Adipocyte (in vitro differentiated cells): ENCODE measurements around the gene DPYSL3.

ENCODE experiments used
- DNase-seq: peaks from one replicate; pipeline ENCODE4 v3.0.0-alpha.2; 2015; ENCODE audit warnings: low read depth
- H3K27me3 ChIP-seq: replicated peaks from 2 replicates; pipeline ENCODE4 v1.7.0; 2013; ENCODE audit warnings: mild to moderate bottlenecking, low read length, moderate library complexity; ENCODE audit not compliant: control insufficient read depth, insufficient read depth
- H3K36me3 ChIP-seq: 2 replicates; pipeline ENCODE4 v1.7.0; 2013; ENCODE audit warnings: low read length, mild to moderate bottlenecking, moderate library complexity; ENCODE audit not compliant: control insufficient read depth, insufficient read depth, severe bottlenecking
- H3K4me1 ChIP-seq: 2 replicates; pipeline ENCODE4 v1.7.0; 2013; ENCODE audit warnings: mild to moderate bottlenecking, low read length, moderate library complexity; ENCODE audit not compliant: control insufficient read depth, insufficient read depth
- H3K4me3 ChIP-seq: 2 replicates; pipeline ENCODE4 v1.7.0; 2013; ENCODE audit warnings: mild to moderate bottlenecking, low read length, moderate library complexity
- H3K9ac ChIP-seq: 2 replicates; pipeline ENCODE4 v1.7.0; 2013; ENCODE audit warnings: mild to moderate bottlenecking, low read length, moderate library complexity
- H3K9me3 ChIP-seq: 2 replicates; pipeline ENCODE4 v1.7.0; 2013; ENCODE audit warnings: mild to moderate bottlenecking, low read length, moderate library complexity; ENCODE audit not compliant: control insufficient read depth

The DPYSL3 gene

DNA sequence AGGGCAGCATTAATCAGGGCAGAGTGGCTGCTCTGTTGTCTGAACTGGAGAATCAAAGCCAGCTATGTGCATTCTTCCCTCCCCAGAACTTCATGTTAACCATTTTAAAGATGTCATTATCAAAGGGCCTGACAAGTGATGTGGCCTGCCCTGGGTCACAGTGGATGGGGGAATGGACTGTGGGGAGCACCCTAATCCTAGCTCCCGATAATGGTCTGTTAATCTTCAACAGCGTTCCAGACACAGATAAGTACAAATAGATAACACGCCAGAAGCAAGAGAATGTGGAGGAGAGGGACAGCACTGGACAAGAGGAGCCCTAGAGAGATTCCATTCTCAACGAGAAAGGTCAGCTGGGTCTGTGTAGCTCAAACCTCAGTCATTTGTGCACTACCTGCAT lies 77.5 kb downstream of the DPYSL3 start:
- no peaks in the 10 kb centered on the region for H3K27me3 ChIP-seq
- no peak for DNase-seq
- no peaks in the 10 kb centered on the region for H3K36me3 ChIP-seq
- H3K9me3 ChIP-seq, result no peaks in the 10 kb centered on the region
- peaks cover 12% of the 10 kb centered on the region for H3K4me1 ChIP-seq
- H3K4me3 ChIP-seq, result no peak overlapping the region
- no peak overlapping the region for H3K9ac ChIP-seq

DNA sequence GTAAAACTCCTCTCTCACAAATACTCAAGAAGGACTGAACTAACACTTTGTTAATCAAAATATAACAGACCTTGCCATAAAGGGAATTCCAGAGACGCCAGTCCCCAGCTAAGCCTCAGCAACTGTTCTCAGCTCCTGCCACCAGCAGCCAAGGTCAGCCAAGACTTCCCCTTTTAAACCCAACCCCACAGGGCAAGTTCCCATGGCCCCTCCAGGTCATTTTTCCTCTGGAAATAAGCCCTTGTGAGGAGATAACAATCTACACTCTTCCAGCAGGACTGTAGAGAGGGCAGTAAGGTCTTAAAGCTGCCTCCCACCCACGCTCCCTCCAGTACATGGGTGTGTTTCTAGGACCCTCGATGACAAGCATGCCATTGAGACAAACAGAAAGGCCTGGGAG lies 78.3 kb downstream of the DPYSL3 start:
- no peak overlapping the region for H3K4me3 ChIP-seq
- H3K9ac ChIP-seq, result no peak overlapping the region
- DNase-seq, result no peak
- no peaks in the 10 kb centered on the region for H3K27me3 ChIP-seq
- H3K36me3 ChIP-seq, result no peaks in the 10 kb centered on the region
- H3K4me1 ChIP-seq, result peaks cover 19% of the 10 kb centered on the region
- H3K9me3 ChIP-seq, result no peaks in the 10 kb centered on the region

DNA sequence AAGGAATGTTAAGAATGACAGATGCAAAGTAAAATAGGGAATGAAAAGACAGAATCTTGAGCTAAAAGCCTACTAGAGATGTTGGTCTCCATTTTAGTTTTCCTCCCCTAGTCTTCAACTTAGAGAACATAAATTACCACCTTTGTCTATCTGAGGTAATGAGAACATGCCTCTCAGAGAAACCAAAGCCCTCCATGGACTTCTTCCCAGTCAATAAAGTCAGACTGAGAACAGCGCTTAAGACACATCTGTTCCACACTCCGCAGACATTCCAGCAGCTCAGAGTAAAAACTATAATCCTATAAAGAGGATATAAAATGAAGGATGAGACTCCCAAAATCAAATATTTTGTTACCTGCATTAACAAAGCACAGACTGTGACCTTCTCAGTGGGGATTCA lies 79.2 kb downstream of the DPYSL3 start:
- Histone ChIP-seq H3K9ac (no peak overlapping the region), H3K9me3 (no peaks in the 10 kb centered on the region), H3K27me3 (no peaks in the 10 kb centered on the region), H3K4me3 (no peak overlapping the region), H3K4me1 (peaks cover 24% of the 10 kb centered on the region), H3K36me3 (no peaks in the 10 kb centered on the region)
- no peak for DNase-seq

DNA sequence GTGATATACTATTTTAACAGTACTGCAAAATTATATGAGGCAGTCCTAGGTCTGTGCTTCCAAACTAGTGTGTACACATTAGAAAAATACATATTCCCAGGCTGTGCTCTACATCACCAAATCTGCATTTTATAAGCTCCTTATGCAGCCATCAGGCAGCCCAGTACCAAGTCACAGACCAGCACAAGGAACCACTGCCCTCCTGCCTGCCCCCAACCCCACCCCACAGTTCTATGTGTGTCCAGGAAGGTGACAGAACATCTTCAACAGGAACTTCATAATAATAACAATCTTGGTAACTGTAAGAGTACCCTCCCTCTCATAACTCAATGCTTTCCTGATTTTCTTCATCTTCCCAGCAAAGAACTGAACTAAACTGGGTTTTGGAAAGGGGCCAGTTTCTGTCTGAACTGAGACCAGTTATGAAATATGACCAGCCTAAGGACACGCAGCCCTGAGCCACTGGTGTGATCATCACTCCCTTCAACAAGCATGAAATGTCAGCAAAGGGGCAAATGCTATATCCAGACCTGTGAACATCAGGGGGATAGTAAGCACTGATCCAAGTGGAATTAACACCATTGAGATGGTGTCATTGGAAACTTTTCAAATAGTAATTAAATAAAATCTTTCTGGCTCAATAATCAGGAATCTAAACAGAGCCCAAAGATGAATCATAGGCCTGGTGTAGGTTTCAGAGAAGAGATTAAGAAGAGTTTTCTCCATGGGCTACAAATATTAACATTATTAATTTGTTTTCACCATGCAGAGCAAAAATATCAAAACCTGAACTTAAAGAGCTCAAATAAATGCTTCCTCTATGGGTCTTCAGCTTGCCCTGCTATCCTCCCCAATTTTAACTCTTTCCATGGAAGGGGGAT lies 82.1 kb downstream of the DPYSL3 start:
- no peaks in the 10 kb centered on the region for H3K27me3 ChIP-seq
- no peak overlapping the region for H3K4me3 ChIP-seq
- H3K9ac ChIP-seq, result no peak overlapping the region
- DNase-seq, result peak; percentile 58
- H3K4me1 ChIP-seq, result peaks cover 24% of the 10 kb centered on the region
- no peaks in the 10 kb centered on the region for H3K36me3 ChIP-seq
- H3K9me3 ChIP-seq, result no peaks in the 10 kb centered on the region

DNA sequence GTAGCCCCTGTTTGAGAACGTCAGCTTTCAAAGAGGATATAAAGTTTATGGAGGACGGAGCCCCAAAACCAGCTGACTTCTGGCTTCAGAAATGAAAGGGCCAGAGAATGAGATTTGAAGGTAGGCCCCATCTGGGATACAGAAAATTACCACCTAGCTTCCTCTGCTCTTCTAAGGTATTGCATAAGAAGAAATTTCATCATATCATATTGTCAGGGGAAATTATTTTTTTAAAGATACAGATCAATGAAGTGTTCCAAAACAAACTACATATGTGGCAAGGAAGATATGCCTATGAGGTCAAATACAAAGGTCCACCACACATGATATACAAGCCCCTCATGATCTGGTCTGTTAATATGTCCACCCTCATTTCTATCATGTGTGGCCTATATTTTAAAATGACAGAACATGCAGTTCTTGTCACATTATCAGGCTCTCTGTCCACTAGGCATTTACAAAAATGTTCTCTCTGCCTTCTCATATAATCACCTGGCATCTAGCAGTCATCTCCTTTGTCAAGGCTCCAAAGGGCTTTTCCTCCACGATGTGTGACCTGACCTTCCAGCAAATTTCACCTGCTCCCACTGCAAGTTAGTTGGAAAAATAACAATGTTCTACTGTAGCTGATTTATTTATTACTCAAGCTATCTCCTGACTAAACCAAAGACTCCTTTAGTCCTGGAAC lies 83.1 kb downstream of the DPYSL3 start:
- Histone ChIP-seq H3K4me3 (no peak overlapping the region), H3K9me3 (no peaks in the 10 kb centered on the region), H3K9ac (no peak overlapping the region), H3K4me1 (peaks cover 24% of the 10 kb centered on the region), H3K36me3 (no peaks in the 10 kb centered on the region), H3K27me3 (no peaks in the 10 kb centered on the region)
- peak; percentile 62 for DNase-seq

DNA sequence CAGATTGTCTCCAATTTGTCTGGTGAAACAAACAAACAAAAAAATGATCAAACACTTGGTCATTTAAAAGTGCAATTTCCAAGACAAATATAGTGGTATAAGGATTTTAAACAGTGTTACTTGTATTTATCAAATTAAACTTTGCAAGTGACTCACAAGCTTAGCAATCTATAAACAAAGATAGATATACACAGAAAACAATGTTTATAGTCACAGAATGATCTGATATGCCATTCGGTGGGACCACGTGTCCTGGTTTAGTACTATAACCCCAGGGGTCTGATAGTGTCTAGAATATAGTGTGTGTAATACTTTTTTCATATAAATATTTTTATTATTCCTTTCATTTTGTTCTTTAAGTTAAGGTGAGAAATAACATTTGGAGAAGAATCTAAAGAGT lies 91.3 kb downstream of the DPYSL3 start:
- Histone ChIP-seq H3K9ac (no peak overlapping the region), H3K36me3 (no peaks in the 10 kb centered on the region), H3K4me3 (no peak overlapping the region)

DNA sequence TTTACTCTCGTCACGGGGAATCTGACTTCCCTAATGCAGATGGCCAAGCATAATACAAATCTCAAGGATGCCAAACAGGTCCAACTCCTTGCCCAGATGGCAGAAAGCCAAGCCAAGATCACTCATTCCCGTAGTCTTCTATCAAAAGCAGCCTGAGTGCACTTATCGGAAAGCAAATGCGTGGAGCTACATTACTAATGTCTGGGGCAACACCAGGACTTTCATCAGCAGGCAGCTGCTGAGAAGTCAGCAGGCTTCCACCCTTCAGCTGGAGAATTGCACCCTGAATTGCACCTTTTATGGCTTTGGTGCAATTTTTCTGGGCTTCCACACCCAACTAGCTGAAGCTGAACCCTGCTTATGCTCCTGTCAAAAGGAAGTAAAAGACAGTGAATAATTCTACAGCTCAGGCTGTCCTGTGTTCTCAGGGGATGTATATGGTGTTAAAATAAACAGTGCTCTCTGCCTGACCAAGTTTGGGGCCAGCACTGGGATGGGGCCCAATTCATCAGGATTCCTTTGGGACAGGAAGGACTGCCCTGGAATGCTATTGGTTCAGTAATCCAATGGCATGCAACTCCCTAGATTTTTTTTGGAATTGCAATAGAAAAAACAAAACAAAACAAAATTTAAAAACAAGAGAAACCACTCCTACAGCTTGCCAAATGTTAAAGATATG lies 92.6 kb downstream of the DPYSL3 start:
- Histone ChIP-seq H3K27me3 (no peaks in the 10 kb centered on the region), H3K9ac (peak overlapping the region; percentile 46), H3K4me1 (peaks cover 44% of the 10 kb centered on the region), H3K9me3 (no peaks in the 10 kb centered on the region), H3K4me3 (peak overlapping the region; percentile 66), H3K36me3 (no peaks in the 10 kb centered on the region)
- peak; percentile 34 for DNase-seq

More for the DNA sequence above, 91.3 kb downstream of the DPYSL3 start:
- H3K4me1 ChIP-seq, result peaks cover 36% of the 10 kb centered on the region
- H3K9me3 ChIP-seq, result no peaks in the 10 kb centered on the region
- DNase-seq, result no peak
- H3K27me3 ChIP-seq, result no peaks in the 10 kb centered on the region

DNA sequence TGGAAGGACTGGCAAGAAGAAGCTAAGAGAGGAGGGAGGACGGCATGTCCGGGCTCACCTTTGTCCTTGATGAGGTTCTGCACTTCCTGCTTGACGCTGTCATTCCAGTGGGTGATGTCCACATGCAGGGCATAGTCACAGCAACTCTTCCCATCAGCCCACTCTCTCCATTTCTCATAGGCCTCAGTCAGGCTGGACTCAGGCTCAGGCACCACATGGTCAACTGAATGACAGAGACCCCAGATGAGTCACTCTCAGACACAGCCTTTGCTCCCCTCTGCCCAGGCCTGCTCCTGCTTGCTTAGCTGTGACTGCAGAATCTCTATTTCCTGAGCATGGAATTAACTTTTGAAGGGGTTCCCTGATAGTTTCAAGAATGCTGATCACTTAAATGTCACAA lies 94.2 kb downstream of the DPYSL3 start:
- H3K4me1 ChIP-seq, result peaks cover 60% of the 10 kb centered on the region
- no peaks in the 10 kb centered on the region for H3K9me3 ChIP-seq
- H3K9ac ChIP-seq, result no peak overlapping the region
- DNase-seq, result no peak
- H3K36me3 ChIP-seq, result no peaks in the 10 kb centered on the region
- H3K27me3 ChIP-seq, result no peaks in the 10 kb centered on the region
- no peak overlapping the region for H3K4me3 ChIP-seq

DNA sequence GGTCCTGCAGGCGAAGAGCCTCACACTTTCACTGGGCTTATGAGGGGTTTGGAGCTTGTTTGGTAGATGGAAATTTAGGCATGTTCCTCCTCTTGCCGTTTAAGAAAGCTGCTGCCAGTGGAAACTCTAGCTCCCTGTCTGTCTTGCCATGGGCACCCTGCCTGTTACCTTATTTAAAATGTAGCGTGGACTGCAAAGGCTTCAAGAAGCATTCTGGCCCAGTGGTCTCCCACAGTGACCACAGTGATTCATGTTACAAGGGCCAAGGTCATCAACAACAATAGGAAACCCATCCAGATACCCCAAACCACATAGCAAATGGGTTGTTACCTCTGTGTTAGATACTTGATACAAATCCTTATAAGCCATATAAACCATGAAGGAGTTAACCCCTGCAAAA lies 96.6 kb downstream of the DPYSL3 start:
- Histone ChIP-seq H3K4me1 (peaks cover 62% of the 10 kb centered on the region), H3K9me3 (no peaks in the 10 kb centered on the region), H3K9ac (no peak overlapping the region), H3K36me3 (no peaks in the 10 kb centered on the region), H3K4me3 (no peak overlapping the region), H3K27me3 (no peaks in the 10 kb centered on the region)
- no peak for DNase-seq

DNA sequence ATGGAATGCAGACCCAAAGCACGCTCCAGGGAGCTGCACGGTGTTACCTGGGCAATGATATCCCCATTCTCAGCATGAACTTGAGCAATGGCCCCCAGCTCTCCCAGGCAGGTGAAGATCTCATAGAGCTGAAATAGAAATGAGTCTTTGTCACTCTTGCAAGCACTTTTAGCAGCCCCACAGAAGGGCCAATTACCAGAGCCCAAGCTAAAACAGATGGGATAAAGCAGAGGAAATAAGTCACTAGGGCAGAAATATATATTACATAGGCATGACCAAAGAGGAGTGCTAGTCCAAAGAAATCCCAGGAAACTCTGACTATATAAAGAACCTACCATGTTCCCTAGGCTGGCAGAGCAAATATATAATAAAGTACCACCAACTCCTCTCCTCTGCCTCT lies 97.3 kb downstream of the DPYSL3 start:
- Histone ChIP-seq H3K36me3 (no peaks in the 10 kb centered on the region), H3K27me3 (no peaks in the 10 kb centered on the region), H3K9ac (no peak overlapping the region), H3K9me3 (no peaks in the 10 kb centered on the region), H3K4me3 (no peak overlapping the region), H3K4me1 (peaks cover 55% of the 10 kb centered on the region)
- no peak for DNase-seq
